NCI-H82 treated with DMSO at 0.1 percent for 48 hours (cell line): Measurements from ENCODE around the gene DYSF.

ENCODE experiments used
- DNase-seq: peaks from one replicate; lab custom pipeline; 2025; ENCODE audit not compliant: unreplicated experiment; lab: John Stamatoyannopoulos, UW

The DYSF gene

DNA sequence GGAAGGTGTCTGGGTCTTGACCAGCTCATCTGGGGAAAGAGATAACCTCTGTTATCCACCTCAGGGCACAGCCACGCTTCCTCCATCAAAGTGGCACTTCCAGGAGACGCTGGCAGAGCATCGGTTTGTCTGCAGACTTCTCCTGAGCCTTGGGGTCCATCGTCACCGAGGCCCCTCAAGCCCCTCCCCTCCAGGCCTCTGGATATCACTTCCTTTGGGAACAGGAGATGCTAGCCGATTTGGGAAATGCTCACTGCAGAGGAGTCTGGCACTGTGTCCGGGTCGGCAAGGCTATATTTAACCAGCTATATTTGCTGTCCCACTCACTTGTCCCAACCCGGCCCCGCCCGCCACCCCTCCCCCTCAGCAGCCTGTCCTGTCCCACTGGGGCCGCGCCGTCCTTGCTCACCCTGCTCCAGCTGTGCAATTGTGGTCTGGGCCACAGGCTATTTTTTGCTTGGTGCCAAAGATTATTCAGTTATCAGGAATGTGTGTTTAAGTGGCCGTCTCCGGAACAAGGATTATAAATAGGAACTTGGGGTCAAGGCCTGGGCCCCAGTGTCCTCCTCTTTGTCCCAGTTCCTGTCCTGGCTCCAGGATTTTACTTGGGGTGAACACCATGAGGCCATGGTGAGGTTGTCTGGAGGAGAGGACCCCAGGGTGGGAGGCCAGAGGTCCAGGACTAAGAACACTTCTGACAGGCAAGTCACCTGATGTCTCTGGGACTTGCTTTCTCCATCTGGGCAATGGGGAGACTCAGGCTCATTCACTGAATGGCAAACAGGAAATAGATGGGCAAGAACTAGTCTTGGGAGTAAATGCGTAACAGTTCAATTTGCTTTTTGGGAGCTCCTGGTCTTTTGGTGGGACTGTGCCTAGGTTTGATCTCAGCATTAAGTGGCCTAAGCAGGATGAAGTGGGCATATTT is 263.6 kb downstream of the DYSF start:
- no peak for DNase-seq

- no peak for DNase-seq
Observed at GRCh38 chr2:71718686-71719085, 265.3 kb downstream of the DYSF start.

- no peak for DNase-seq
Observed at GRCh38 chr2:71719520-71720282, 266.3 kb downstream of the DYSF start.

GRCh38 chr2:71720283-71720560 is 266.9 kb downstream of the DYSF start:
- no peak for DNase-seq

DNA sequence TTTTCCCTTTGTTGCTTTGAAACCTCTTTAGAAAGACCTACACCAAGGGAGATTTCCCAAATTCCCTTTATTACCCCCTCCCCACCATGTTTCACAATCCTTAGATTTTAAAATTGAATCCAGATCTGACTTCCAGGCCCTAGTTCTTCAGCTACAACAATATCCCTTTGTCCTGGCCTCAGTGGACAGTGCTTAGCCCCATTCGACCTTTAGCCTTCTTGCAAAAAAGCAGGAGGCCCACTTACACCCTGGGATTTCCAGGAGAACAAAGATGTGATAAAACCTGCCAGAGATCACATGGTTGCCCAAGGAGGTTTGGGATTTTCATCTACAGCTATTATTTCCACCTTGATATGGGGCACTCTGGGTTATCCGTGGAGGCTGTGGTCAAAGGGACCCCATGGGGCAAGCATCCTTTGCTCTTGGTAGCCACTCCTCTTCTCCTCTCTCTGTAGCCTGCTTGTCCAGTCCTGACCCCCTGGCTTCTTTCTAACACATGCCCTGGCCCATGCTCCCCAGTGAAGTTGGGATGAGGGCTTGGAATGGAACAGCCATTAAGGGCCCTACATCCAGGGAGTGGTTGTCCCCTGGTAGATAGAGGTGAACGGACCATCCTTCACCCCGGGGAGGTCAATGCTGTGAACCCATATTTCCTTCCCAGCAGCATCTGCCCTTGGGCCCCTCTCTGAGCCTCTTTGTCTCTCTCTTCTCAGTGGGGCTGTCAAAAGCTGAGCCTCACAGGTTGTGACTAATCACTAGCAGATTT is 267.4 kb downstream of the DYSF start:
- no peak for DNase-seq

DNA sequence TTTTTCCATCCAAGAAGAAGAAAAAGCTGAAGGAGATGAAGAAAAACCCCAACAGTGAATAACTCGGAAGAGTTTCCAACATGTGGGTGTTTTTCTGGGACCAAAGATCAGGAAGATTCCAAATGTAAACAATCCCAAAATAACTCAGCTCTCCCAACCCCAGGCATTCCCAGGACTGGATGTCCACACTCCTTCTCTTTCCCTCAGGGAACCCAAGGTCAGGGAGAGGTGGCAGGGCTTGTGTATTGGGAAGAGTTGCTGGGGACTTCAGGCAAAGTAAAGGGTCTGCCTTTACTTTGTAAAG is 268.0 kb downstream of the DYSF start:
- DNase-seq = no peak

DNA sequence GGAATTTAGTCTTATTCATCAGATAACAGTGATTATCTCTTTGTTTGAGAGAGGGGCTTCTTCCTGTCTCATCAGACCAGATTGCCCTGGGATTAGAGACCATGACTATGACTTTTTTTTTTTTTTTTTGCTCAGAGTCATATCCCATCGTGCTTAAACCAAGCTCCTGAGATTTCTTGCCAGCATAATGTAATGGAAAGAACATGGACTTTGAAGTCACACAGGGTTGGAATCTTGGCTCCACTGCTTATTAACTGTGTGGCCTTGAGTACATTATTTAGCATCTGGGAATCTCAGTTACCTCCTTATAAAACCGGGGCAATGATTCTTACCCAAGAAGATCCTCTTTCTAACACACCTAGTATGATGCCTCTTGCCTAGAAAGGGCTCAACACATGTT is 268.3 kb downstream of the DYSF start:
- no peak for DNase-seq

GRCh38 chr2:71722286-71722685 is 268.9 kb downstream of the DYSF start:
- DNase-seq = no peak

GRCh38 chr2:71724793-71725192 is 271.4 kb downstream of the DYSF start:
- no peak for DNase-seq

DNA sequence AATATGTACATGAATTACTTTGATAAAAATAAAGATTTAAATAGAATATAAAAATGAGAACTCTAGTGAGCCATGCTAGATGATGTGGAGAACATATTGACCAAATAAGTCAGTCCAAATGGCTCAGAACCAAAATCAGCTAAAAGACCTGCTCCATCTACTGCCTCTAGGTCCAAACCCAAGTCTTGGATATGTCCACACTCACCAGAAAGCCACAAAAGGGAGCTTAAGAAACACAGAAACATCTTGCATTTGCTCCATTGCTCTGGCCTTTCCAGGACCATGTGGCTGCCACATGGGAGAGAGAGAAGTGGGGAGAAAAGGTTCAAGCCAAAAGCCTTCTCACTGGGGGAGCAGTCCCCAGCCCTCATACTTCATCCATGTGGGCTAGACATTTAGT is 272.5 kb downstream of the DYSF start:
- no peak for DNase-seq

- no peak for DNase-seq
Observed at GRCh38 chr2:71727562-71727961, 274.2 kb downstream of the DYSF start.

DNA sequence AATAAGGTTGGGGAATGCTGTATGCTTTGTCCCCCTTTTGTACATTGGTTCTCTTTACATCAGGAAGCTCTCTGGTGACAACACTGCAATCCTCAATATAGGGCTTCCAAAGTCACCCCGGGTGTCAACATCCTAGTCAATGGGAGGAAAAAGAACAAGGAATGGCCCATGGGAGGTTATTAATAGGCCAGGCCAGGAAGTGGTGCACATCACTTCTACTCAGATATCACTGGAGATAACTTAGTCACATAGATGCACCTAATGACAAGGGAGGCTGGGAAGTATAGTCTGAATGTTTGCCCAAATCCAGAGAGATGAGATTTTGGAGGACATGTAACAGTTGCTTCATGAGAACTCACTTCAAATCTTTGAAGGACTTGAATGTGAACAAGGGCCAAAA is 274.7 kb downstream of the DYSF start:
- no peak for DNase-seq

DNA sequence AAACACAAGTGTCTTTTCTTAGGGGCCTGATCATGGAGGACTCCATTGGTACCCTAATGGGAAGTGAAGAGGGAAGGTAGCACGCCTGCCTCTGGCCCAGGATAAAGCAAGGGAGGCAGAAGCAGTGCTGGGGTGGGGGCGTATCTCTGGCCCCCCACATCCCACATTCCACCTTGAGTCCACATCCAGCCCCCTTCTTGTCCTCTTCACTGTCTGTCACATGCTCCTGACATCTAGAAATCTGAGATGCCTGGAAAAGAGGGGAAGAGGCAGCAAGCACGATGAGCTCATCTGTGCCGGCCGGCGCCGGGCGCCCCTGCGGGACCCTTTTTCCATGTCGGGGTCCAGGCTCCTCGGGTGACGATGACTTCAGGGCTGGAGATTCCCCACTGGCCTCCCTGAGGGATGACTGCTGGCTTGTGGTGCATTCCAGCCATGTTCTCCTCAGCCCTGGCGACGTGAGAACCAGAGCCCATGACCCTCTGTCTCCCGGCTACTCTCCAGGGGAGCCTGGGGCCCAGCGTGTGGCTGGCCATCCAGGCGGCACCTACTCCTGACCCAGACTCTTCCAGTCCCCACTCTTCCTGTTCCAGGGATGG is 277.5 kb downstream of the DYSF start:
- DNase-seq = no peak

GRCh38 chr2:71734620-71735019 is 281.3 kb downstream of the DYSF start:
- no peak for DNase-seq

- no peak for DNase-seq
Observed at GRCh38 chr2:71735676-71736075, 282.3 kb downstream of the DYSF start.
